Prostate gland (tissue), 2 donors: Measurements from ENCODE around the gene MLF2.

Experiments used
- POLR2A ChIP-seq: fragments of 450-650 bp; IDR thresholded peaks from one replicate; pipeline ENCODE4 v1.6.1; 2016; ENCODE audit warnings: antibody characterized with exemption, mild to moderate bottlenecking
- TF ChIP-seq, protein P1 (sequence below), 4 experiments: fragments of 200-600 bp in 2 of 4; fragments of 450-650 bp in 2 of 4; sonication (generic) in 2 of 4; IDR thresholded peaks; 1 replicate in 3 of 4; 2 replicates in 1 of 4; pipeline ENCODE4 v1.5.1; 2016 to 2019; ENCODE audit warnings: antibody characterized with exemption in 4 of 4, mild to moderate bottlenecking in 2 of 4, moderate library complexity in 2 of 4

DNA sequence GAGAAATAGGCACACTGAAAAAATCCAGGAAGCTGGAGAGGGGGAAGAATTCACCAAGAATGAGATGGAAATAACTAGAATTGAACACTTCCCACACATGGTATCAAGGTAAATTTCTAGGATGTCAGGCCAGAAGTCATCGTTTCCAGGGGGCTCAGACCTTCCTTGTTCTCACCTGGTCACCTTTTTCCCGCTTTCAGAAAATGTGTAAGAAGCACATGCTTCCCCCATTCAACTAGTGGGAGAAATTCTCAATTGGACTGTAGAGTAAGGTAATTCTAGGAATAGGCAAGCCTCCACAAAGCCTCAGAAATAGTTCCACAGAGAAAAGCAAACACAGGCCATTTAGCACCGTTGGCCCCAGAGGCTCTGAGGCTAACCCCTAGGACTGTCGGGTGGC is 10.4 kb upstream of the MLF2 start:
- TF ChIP-seq, protein P1, sequence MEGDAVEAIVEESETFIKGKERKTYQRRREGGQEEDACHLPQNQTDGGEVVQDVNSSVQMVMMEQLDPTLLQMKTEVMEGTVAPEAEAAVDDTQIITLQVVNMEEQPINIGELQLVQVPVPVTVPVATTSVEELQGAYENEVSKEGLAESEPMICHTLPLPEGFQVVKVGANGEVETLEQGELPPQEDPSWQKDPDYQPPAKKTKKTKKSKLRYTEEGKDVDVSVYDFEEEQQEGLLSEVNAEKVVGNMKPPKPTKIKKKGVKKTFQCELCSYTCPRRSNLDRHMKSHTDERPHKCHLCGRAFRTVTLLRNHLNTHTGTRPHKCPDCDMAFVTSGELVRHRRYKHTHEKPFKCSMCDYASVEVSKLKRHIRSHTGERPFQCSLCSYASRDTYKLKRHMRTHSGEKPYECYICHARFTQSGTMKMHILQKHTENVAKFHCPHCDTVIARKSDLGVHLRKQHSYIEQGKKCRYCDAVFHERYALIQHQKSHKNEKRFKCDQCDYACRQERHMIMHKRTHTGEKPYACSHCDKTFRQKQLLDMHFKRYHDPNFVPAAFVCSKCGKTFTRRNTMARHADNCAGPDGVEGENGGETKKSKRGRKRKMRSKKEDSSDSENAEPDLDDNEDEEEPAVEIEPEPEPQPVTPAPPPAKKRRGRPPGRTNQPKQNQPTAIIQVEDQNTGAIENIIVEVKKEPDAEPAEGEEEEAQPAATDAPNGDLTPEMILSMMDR (IDR thresholded peaks at IDR 0.05) = no peak
- no peak for TF ChIP-seq POLR2A
